ENCODE data around the gene CDK14.

DNA sequence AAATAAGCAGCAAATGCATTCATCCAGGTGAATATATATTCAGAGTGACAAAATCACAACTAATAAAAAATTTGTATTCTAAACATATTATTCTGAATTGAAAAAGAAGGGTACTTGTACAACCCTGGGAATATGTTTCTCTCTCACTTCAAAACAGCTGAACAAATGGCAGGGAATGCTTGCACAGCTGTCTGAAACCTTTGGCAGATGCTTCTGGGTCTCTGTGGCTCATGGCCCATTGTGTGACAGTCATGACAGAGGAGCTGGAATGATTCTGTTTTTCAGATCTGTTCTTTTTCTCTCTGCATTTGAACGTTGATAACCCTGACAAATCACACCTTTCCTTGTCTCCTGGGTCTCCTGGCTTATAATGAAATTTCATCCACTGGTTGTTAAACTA lies 392.4 kb downstream of the CDK14 start:
- TF ChIP-seq CTCF (IDR thresholded peaks at IDR 0.05; ENCODE audit: control extremely low read depth in 1 of 3, insufficient read depth in 1 of 3, low read depth in 1 of 3, low read length in 3 of 3) (no peak), TAF1 (IDR thresholded peaks at IDR 0.05; ENCODE audit: low read depth, low read length) (no peak), JUN (IDR thresholded peaks at IDR 0.05; ENCODE audit: low read depth, low read length) (no peak), CEBPB (IDR thresholded peaks at IDR 0.05; ENCODE audit: low read depth, low read length) (no peak), POLR2A (IDR thresholded peaks at IDR 0.05; ENCODE audit: control extremely low read depth in 1 of 2, low read depth in 2 of 2, low read length in 2 of 2) (no peak), EZH2 (IDR thresholded peaks at IDR 0.05; ENCODE audit: low read depth, low read length, severe bottlenecking) (no peak), CBX5 (IDR thresholded peaks at IDR 0.05; ENCODE audit: low read depth, low read length) (no peak)
